K562 (cell line): ENCODE results near the gene DOCK6. TPM values are rescaled to one million over a fixed set of nuclear protein-coding genes. Genes with fewer than 3 reads are reported as not detected.

ENCODE experiments used
- ATAC-seq: fragments of 200-7000 bp; cut with Tn5 transposase; 3 replicates; pipeline ENCODE4 v1.9.1; 2020; ENCODE audit warnings: moderate library complexity
- BruUV-seq: library from RNA; stranded (reverse); fragments of 400-500 nt; replicated peaks from 2 replicates; lab custom pipeline; 2021; lab: Mats Ljungman, UMichigan
- CTCF ChIA-PET: fragments of 300-600 bp; formaldehyde crosslinking; extraction: SDS; loops from one replicate; lab custom pipeline; 2021; ENCODE audit warnings: low intra/inter-chr PET ratio; lab: Yijun Ruan, JAX
- POLR2A ChIA-PET: fragments of 300-600, 350-650 bp; sonication (Branson Sonifier 250); formaldehyde crosslinking; extraction: SDS; loops from one replicate; lab custom pipeline; 2021; ENCODE audit warnings: antibody characterized with exemption, inconsistent platforms; lab: Yijun Ruan, JAX
- DNase-seq, 4 experiments: peaks; one replicate each; pipeline versions ENCODE4 v3.0.0 to v3.0.0-alpha.2; 2011 to 2018; ENCODE audit warnings: low spot score in 3 of 4, mixed read lengths in 3 of 4; ENCODE audit errors: extremely low read depth in 1 of 4
- FAIRE-seq: peaks from 2 replicates; lab custom pipeline; 2011; peaks lifted over from hg19 to GRCh38; lab: Jason Lieb, UNC
- H2AFZ ChIP-seq: 2 replicates; pipeline ENCODE4 v1.6.0; 2011; ENCODE audit warnings: low read depth, low read length, control low read depth, inconsistent platforms
- H3K27ac ChIP-seq: fragments of 200-600 bp; 3 replicates; pipeline ENCODE4 v1.8.0; 2011; ENCODE audit warnings: low read depth, mild to moderate bottlenecking, control low read depth, inconsistent platforms, low read length, moderate library complexity, mixed read lengths; ENCODE audit errors: extremely low read depth
- H3K27me3 ChIP-seq, 2 experiments: fragments of 300-600 bp in 1 of 2; 2 replicates in 1 of 2; 3 replicates in 1 of 2; pipeline versions ENCODE4 v1.6.0 to v1.8.0; 2011; ENCODE audit warnings: inconsistent platforms in 2 of 2, low read length in 2 of 2, mild to moderate bottlenecking in 1 of 2, mixed read lengths in 1 of 2, moderate library complexity in 1 of 2; ENCODE audit not compliant: control insufficient read depth in 2 of 2, insufficient read depth in 2 of 2
- H3K36me3 ChIP-seq: fragments of 300-600 bp; 3 replicates; pipeline ENCODE4 v1.8.0; 2011; ENCODE audit warnings: mild to moderate bottlenecking, low read length, inconsistent platforms; ENCODE audit not compliant: control insufficient read depth, insufficient read depth
- H3K4me1 ChIP-seq, 2 experiments: fragments of 200-600 bp in 1 of 2; replicated peaks in 1 of 2; 2 replicates in 1 of 2; 3 replicates in 1 of 2; pipeline versions ENCODE4 v1.5.1 to v1.8.0; 2011; ENCODE audit warnings: inconsistent platforms in 2 of 2, low read length in 2 of 2, mild to moderate bottlenecking in 1 of 2, mixed read lengths in 1 of 2, moderate library complexity in 1 of 2; ENCODE audit not compliant: control insufficient read depth in 2 of 2, insufficient read depth in 2 of 2
- H3K4me2 ChIP-seq: 2 replicates; pipeline ENCODE4 v1.6.1; 2011; ENCODE audit warnings: low read length, control low read depth, inconsistent platforms, mixed read lengths; ENCODE audit not compliant: insufficient read depth
- H3K4me3 ChIP-seq: fragments of 200-600 bp; sonication (generic), shearing (Covaris generic); 2 replicates; pipeline ENCODE4 v1.5.1; 2016; ENCODE audit warnings: control low read depth, inconsistent platforms
- H3K79me2 ChIP-seq: fragments of 200-600 bp; 3 replicates; pipeline ENCODE4 v1.8.0; 2011; ENCODE audit warnings: low read length, inconsistent platforms; ENCODE audit not compliant: control insufficient read depth, insufficient read depth
- H3K9ac ChIP-seq, 2 experiments: 2 replicates each; pipeline versions ENCODE4 v1.6.0 to v1.6.1; 2011; ENCODE audit warnings: low read depth in 2 of 2, low read length in 2 of 2, control low read depth in 1 of 2, inconsistent platforms in 1 of 2, mild to moderate bottlenecking in 1 of 2, mixed read lengths in 1 of 2; ENCODE audit not compliant: insufficient read depth in 1 of 2
- H3K9me1 ChIP-seq: one replicate; pipeline ENCODE4 v1.6.0; 2011; ENCODE audit warnings: inconsistent platforms, mild to moderate bottlenecking, low read length, moderate library complexity; ENCODE audit not compliant: control insufficient read depth, insufficient read depth
- H3K9me3 ChIP-seq: replicated peaks from 2 replicates; pipeline ENCODE4 v1.5.1; 2011; ENCODE audit warnings: low read depth, low read length, inconsistent platforms; ENCODE audit not compliant: control insufficient read depth, insufficient read depth
- H4K20me1 ChIP-seq: replicated peaks from 2 replicates; pipeline ENCODE4 v1.6.1; 2011; ENCODE audit warnings: low read length, inconsistent platforms, mixed read lengths; ENCODE audit not compliant: control insufficient read depth, insufficient read depth
- ETV1 ChIP-seq: fragments of 450-650 bp; conservative IDR thresholded peaks from 2 replicates; pipeline ENCODE4 v1.6.1; 2016; ENCODE audit warnings: missing genetic modification characterization, control low read depth, low read depth, missing compliant biosample characterization
- ETV6 ChIP-seq, 3 experiments: fragments of 150-350 bp in 1 of 3; sonication (generic) in 1 of 3; formaldehyde crosslinking in 1 of 3; IDR thresholded peaks; 2 replicates each; pipeline versions ENCODE4 v1.6.1 to v1.8.0; 2014 to 2022; ENCODE audit warnings: borderline replicate concordance in 2 of 3, low read depth in 2 of 3, antibody characterized with exemption in 1 of 3, low read length in 1 of 3, mild to moderate bottlenecking in 1 of 3, missing genetic modification reagents in 1 of 3
- HNRNPL ChIP-seq: fragments of 200-400 bp; formaldehyde crosslinking; IDR thresholded peaks from 2 replicates; pipeline ENCODE4 v1.6.1; 2017; ENCODE audit warnings: low read depth, mild to moderate bottlenecking, low read length
- ZEB2 ChIP-seq: fragments of 450-650 bp; IDR thresholded peaks from 2 replicates; pipeline ENCODE4 v1.6.1; 2016
- ZNF3 ChIP-seq: fragments of 250-450 bp; sonication (Bioruptor Pico); IDR thresholded peaks from 2 replicates; pipeline ENCODE4 v1.5.0; 2021; ENCODE audit warnings: mild to moderate bottlenecking, moderate library complexity
- WGBS: fragments of 100-300 bp; shearing (Covaris generic); methylation state at CpG from one replicate; pipeline ENCODE4 v1.1.6; 2016; ENCODE audit warnings: low coverage, mixed read lengths; ENCODE audit not compliant: insufficient coverage; ENCODE audit errors: missing lambda C conversion rate; 5-methylcytosine and 5-hydroxymethylcytosine counted together
- in situ Hi-C: fragments of 300-500 bp; cut with MboI; formaldehyde crosslinking; loops from 4 replicates; pipeline ENCODE4 v1.15.0; 2018; ENCODE audit warnings: inconsistent platforms, mixed read lengths
- intact Hi-C: fragments of 100-400 bp; cut with micrococcal nuclease; formaldehyde crosslinking; loops from 2 replicates; pipeline ENCODE4 v1.14.2; 2022
- polyA plus RNA-seq, 8 experiments: library from polyadenylated mRNA; depleted of rRNA in 4 of 8; stranded (reverse) in 5 of 8; unstranded in 3 of 8; fragments of >200 nt; fragmentation: Nextera tagmentation in 2 of 8; fragmentation: Illumina TruSeq in 1 of 8; extraction: Ambion mirVana in 2 of 8; extraction: Trizol in 1 of 8; gene quantifications; 2 replicates each; pipeline versions ENCODE4 v1.2.1 to v1.2.3, GENCODE V29; 2011 to 2014; ENCODE audit warnings: inconsistent platforms in 1 of 8, missing spikeins in 1 of 8
- total RNA-seq, 7 experiments: library from RNA; depleted of rRNA in 6 of 7; stranded (reverse); fragments of >200 nt in 6 of 7; fragmentation: Illumina TruSeq in 2 of 7; extraction: Trizol in 2 of 7; gene quantifications; 2 replicates each; pipeline versions ENCODE4 v1.2.1 to v1.2.3, GENCODE V29; 2011 to 2021; ENCODE audit warnings: low replicate concordance in 1 of 7

DOCK6 gene
- total and polyA plus RNA-seq, 9 of the 15 experiments (the other 6 are each of a cell fraction or from before 2014, with no cell fraction given): 0.35 to 19.3 (median 3.8) TPM

DNA sequence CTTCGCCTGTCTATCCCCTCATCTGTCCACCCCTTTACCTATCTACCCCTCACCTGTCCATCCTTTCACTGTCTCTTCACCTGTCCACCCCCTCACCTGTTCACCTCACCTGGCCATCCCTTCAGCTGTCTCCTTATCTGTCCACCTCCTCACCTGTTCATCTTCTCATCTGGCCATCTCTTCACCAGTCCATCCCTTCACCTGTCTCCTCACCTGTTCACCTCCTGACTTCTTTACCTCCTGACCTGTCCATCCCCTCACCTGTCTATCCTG is 51.7 kb downstream of the DOCK6 start:
- H3K27ac ChIP-seq: no peak overlapping the region
- intact Hi-C loops: no loop called here
- H3K4me1 ChIP-seq: 0 out of 5 replicates have a peak, but pooled peaks cover 0 to 9% of the 10 kb centered on the region in 2 experiments
- in situ Hi-C loops: no loop called here
- H2AFZ ChIP-seq: no peak overlapping the region
- WGBS: 0% methylated on average over 1 of the region's 1 CpG
- POLR2A ChIA-PET: no interaction called here
- no peak overlapping the region for H3K9ac ChIP-seq
- H4K20me1 ChIP-seq: no peaks in the 10 kb centered on the region
- no peak overlapping the region for H3K4me2 ChIP-seq
- no TSS peak for BruUV-seq
- H3K9me3 ChIP-seq: no peaks in the 10 kb centered on the region
- TF ChIP-seq HNRNPL: no peak
- no peak for TF ChIP-seq ZNF3 (CRISPR knock-in tag)
- peak; percentile 81 for TF ChIP-seq ZEB2
- TF ChIP-seq ETV6 (IDR thresholded peaks at IDR 0.05; ENCODE audit: borderline replicate concordance in 1 of 2, low read depth in 2 of 2, low read length in 1 of 2): no peak
- TF ChIP-seq ETV6 (CRISPR knock-in tag; IDR thresholded peaks at IDR 0.05; ENCODE audit: borderline replicate concordance): no peak
- no peak for TF ChIP-seq ETV1
- no peaks in the 10 kb centered on the region for H3K9me1 ChIP-seq
- no peaks in the 10 kb centered on the region for H3K79me2 ChIP-seq
- H3K27me3 ChIP-seq: no peaks in the 10 kb centered on the region
- no peaks in the 10 kb centered on the region for H3K36me3 ChIP-seq
- DNase-seq (no peak), FAIRE-seq (no peak), ATAC-seq (no peak)
- CTCF ChIA-PET: no interaction called here
- H3K4me3 ChIP-seq: no peak overlapping the region
